Body of pancreas (tissue), 4 donors: ENCODE results near the gene NEB. TPM values are rescaled to one million over a fixed set of nuclear protein-coding genes. Genes with fewer than 3 reads are reported as not detected.

Experiments
- ATAC-seq: fragments of 150-250 bp; one replicate; pipeline ENCODE4 v1.9.1; 2016
- DNase-seq, 4 donors: peaks; one replicate each; pipeline ENCODE4 v3.0.0-alpha.2; 2019
- H3K27ac ChIP-seq, 4 donors: fragments of 200-600 bp; sonication (generic); 1 replicate in 3 of 4; 2 replicates in 1 of 4; pipeline versions ENCODE4 v1.5.1 to v1.6.1; 2016 to 2019; ENCODE audit warnings: mild to moderate bottlenecking in 1 of 4, mixed read lengths in 1 of 4, moderate library complexity in 1 of 4
- H3K27me3 ChIP-seq, 2 donors: fragments of 200-600 bp; sonication (generic); one replicate each; pipeline ENCODE4 v1.6.0; 2016; ENCODE audit warnings: mild to moderate bottlenecking in 1 of 2
- H3K36me3 ChIP-seq, 2 donors: fragments of 200-600 bp; sonication (generic); replicated peaks in 1 of 2; 2 replicates each; pipeline ENCODE4 v1.5.1; 2016; ENCODE audit warnings: low read depth in 2 of 2; ENCODE audit not compliant: insufficient read depth in 1 of 2
- H3K4me1 ChIP-seq: fragments of 200-600 bp; sonication (generic); one replicate; pipeline ENCODE4 v1.6.0; 2016
- H3K4me3 ChIP-seq, 2 donors: fragments of 200-600 bp; sonication (generic); 1 replicate in 1 of 2; 2 replicates in 1 of 2; pipeline ENCODE4 v1.5.1; 2016 to 2019
- H3K9me3 ChIP-seq, 3 donors: fragments of 200-600 bp; sonication (generic); 1 replicate in 2 of 3; 2 replicates in 1 of 3; pipeline ENCODE4 v1.5.1; 2016
- CTCF ChIP-seq, 7 experiments: fragments of 450-650 bp in 4 of 7; fragments of 200-600 bp in 3 of 7; sonication (generic) in 3 of 7; IDR thresholded peaks; one replicate each; pipeline ENCODE4 v1.5.1; 2016 to 2019; ENCODE audit warnings: antibody characterized with exemption in 7 of 7
- POLR2A ChIP-seq, 3 donors: fragments of 450-650 bp; IDR thresholded peaks; one replicate each; pipeline ENCODE4 v1.6.1; 2016; ENCODE audit warnings: antibody characterized with exemption in 3 of 3, mild to moderate bottlenecking in 2 of 3
- WGBS, 2 donors: methylation state at CpG; one replicate each; pipeline ENCODE4 v1.1.5; 2017; 5-methylcytosine and 5-hydroxymethylcytosine counted together
- intact Hi-C: fragments of 100-400 bp; cut with DNase I; formaldehyde crosslinking; loops from one replicate; pipeline ENCODE4 v1.15.1; 2023
- total RNA-seq, 2 donors: library from RNA; depleted of rRNA; stranded (reverse); fragments of >200 nt; gene quantifications; one replicate each; pipeline ENCODE4 v1.1.0, GENCODE V29; 2016

NEB gene
- total RNA-seq, 2 donors from 2014 or later = 2.3 to 3.9 TPM

GRCh38 chr2:151526572-151527090 lies 207.6 kb downstream of the NEB start:
- TF ChIP-seq POLR2A (IDR thresholded peaks at IDR 0.05) = no peak
- no peak for TF ChIP-seq CTCF (IDR thresholded peaks at IDR 0.05)
- Histone ChIP-seq H3K4me3 (no peak overlapping the region), H3K36me3 (no peaks in the 10 kb centered on the region), H3K9me3 (no peaks in the 10 kb centered on the region), H3K4me1 (no peaks in the 10 kb centered on the region), H3K27ac (no peak overlapping the region), H3K27me3 (no peaks in the 10 kb centered on the region)
- intact Hi-C loops = no loop called here
- ATAC-seq (no peak), DNase-seq (no peak)
- 88 to 91% methylated on average over 6 of the region's 6 CpGs for WGBS, 2 donors

GRCh38 chr2:151525821-151526373 lies 208.4 kb downstream of the NEB start:
- no peak overlapping the region for H3K27ac ChIP-seq
- H3K9me3 ChIP-seq = no peaks in the 10 kb centered on the region
- ATAC-seq = no peak
- intact Hi-C loops = no loop called here
- TF ChIP-seq POLR2A (IDR thresholded peaks at IDR 0.05) = no peak
- H3K27me3 ChIP-seq = no peaks in the 10 kb centered on the region
- 73 to 89% methylated on average over 8 to 9 of the region's 9 CpGs for WGBS, 2 donors
- H3K4me3 ChIP-seq = no peak overlapping the region
- no peaks in the 10 kb centered on the region for H3K36me3 ChIP-seq
- no peaks in the 10 kb centered on the region for H3K4me1 ChIP-seq
- DNase-seq = no peak

GRCh38 chr2:151523850-151524249 lies 210.4 kb downstream of the NEB start:
- intact Hi-C loops = no loop called here
- no peak for TF ChIP-seq POLR2A (IDR thresholded peaks at IDR 0.05)
- TF ChIP-seq CTCF (IDR thresholded peaks at IDR 0.05) = no peak
- DNase-seq = no peak
- Histone ChIP-seq H3K4me1 (no peaks in the 10 kb centered on the region), H3K9me3 (no peaks in the 10 kb centered on the region), H3K4me3 (no peak overlapping the region), H3K36me3 (no peaks in the 10 kb centered on the region), H3K27me3 (no peaks in the 10 kb centered on the region), H3K27ac (no peak overlapping the region)
- WGBS, 2 donors = 82 to 86% methylated on average over 3 of the region's 3 CpGs
- no peak for ATAC-seq

GRCh38 chr2:151522556-151522955 lies 211.7 kb downstream of the NEB start:
- 88 to 91% methylated on average over 7 of the region's 7 CpGs for WGBS, 2 donors
- H3K27me3 ChIP-seq = no peaks in the 10 kb centered on the region
- no peak for DNase-seq
- no peak overlapping the region for H3K27ac ChIP-seq
- no peaks in the 10 kb centered on the region for H3K36me3 ChIP-seq
- no peaks in the 10 kb centered on the region for H3K9me3 ChIP-seq
- no peaks in the 10 kb centered on the region for H3K4me1 ChIP-seq
- no peak overlapping the region for H3K4me3 ChIP-seq
- TF ChIP-seq CTCF (IDR thresholded peaks at IDR 0.05) (no peak), POLR2A (IDR thresholded peaks at IDR 0.05) (no peak)
- ATAC-seq = no peak
- intact Hi-C loops = no loop called here

GRCh38 chr2:151520976-151521375 lies 213.3 kb downstream of the NEB start:
- no peaks in the 10 kb centered on the region for H3K27me3 ChIP-seq
- intact Hi-C loops = no loop called here
- no peak for TF ChIP-seq CTCF (IDR thresholded peaks at IDR 0.05)
- TF ChIP-seq POLR2A (IDR thresholded peaks at IDR 0.05) = no peak
- no peak for ATAC-seq
- no peaks in the 10 kb centered on the region for H3K36me3 ChIP-seq
- H3K9me3 ChIP-seq = no peaks in the 10 kb centered on the region
- WGBS, 2 donors = 62 to 65% methylated on average over 1 of the region's 1 CpG
- no peak overlapping the region for H3K4me3 ChIP-seq
- H3K4me1 ChIP-seq = no peaks in the 10 kb centered on the region
- H3K27ac ChIP-seq = no peak overlapping the region
- DNase-seq = no peak
